GM23338 (cell line): ENCODE data around the gene KCNAB2. TPM values are rescaled to one million over a fixed set of nuclear protein-coding genes. Genes with fewer than 3 reads are reported as not detected.

Source experiments
- ATAC-seq: fragments of 200-7000 bp; cut with Tn5 transposase; 3 replicates; pipeline ENCODE4 v1.9.1; 2020
- DNase-seq: peaks from one replicate; pipeline ENCODE4 v3.0.0-alpha.2; 2015; ENCODE audit warnings: low spot score
- H2AFZ ChIP-seq: fragments of 200-600 bp; sonication (generic); 2 replicates; pipeline ENCODE4 v1.8.0; 2016; ENCODE audit warnings: antibody characterized with exemption, mild to moderate bottlenecking, moderate library complexity
- H3F3A ChIP-seq: fragments of 200-600 bp; sonication (generic); replicated peaks from 2 replicates; pipeline ENCODE4 v1.8.0; 2017; ENCODE audit warnings: antibody characterized with exemption, mixed run types, low read depth
- H3K27ac ChIP-seq: fragments of 200-600 bp; sonication (generic); 2 replicates; pipeline ENCODE4 v1.6.1; 2016; ENCODE audit warnings: low read depth
- H3K27me3 ChIP-seq: fragments of 200-600 bp; sonication (generic); 2 replicates; pipeline ENCODE4 v1.8.0; 2016; ENCODE audit warnings: mild to moderate bottlenecking, mixed run types, moderate library complexity; ENCODE audit not compliant: insufficient read depth
- H3K36me3 ChIP-seq: fragments of 200-600 bp; sonication (generic); 2 replicates; pipeline ENCODE4 v1.8.0; 2016; ENCODE audit warnings: mild to moderate bottlenecking; ENCODE audit not compliant: insufficient read depth
- H3K4me1 ChIP-seq: fragments of 200-600 bp; sonication (generic); 2 replicates; pipeline ENCODE4 v1.8.0; 2016; ENCODE audit warnings: mild to moderate bottlenecking, moderate library complexity; ENCODE audit not compliant: insufficient read depth
- H3K4me2 ChIP-seq: fragments of 200-600 bp; sonication (generic); 2 replicates; pipeline ENCODE4 v1.7.1; 2017; ENCODE audit warnings: mixed run types
- H3K4me3 ChIP-seq: fragments of 200-600 bp; sonication (generic); 2 replicates; pipeline ENCODE4 v1.6.1; 2016; ENCODE audit warnings: mixed run types
- H3K79me2 ChIP-seq: fragments of 200-600 bp; sonication (generic); replicated peaks from 2 replicates; pipeline ENCODE4 v1.8.0; 2017; ENCODE audit warnings: mild to moderate bottlenecking; ENCODE audit not compliant: insufficient read depth
- H3K9me2 ChIP-seq: fragments of 200-600 bp; sonication (generic); 2 replicates; pipeline ENCODE4 v1.8.0; 2017; ENCODE audit not compliant: insufficient read depth
- H4K20me1 ChIP-seq: fragments of 200-600 bp; sonication (generic); replicated peaks from 2 replicates; pipeline ENCODE4 v1.8.0; 2017; ENCODE audit warnings: mild to moderate bottlenecking; ENCODE audit not compliant: insufficient read depth
- H3K27ac Mint-ChIP-seq: 2 replicates; pipeline ENCODE4 v1.8.0; 2020; ENCODE audit warnings: inconsistent platforms, mild to moderate bottlenecking, moderate library complexity, mixed read lengths
- H3K27me3 Mint-ChIP-seq: 3 replicates; pipeline ENCODE4 v1.8.0; 2022; ENCODE audit warnings: low read depth, mild to moderate bottlenecking, moderate library complexity, mixed read lengths, inconsistent platforms; ENCODE audit not compliant: insufficient read depth, poor library complexity
- H3K36me3 Mint-ChIP-seq: 3 replicates; pipeline ENCODE4 v1.8.0; 2021; ENCODE audit warnings: low read depth, mild to moderate bottlenecking, inconsistent platforms, moderate library complexity, mixed read lengths
- H3K4me1 Mint-ChIP-seq: 3 replicates; pipeline ENCODE4 v1.8.0; 2020; ENCODE audit warnings: mild to moderate bottlenecking, inconsistent platforms, mixed read lengths
- H3K4me3 Mint-ChIP-seq: 3 replicates; pipeline ENCODE4 v1.8.0; 2021; ENCODE audit warnings: moderate library complexity, mild to moderate bottlenecking, inconsistent platforms, mixed read lengths
- H3K9me3 Mint-ChIP-seq: 3 replicates; pipeline ENCODE4 v1.8.0; 2020; ENCODE audit warnings: moderate library complexity, mild to moderate bottlenecking, inconsistent platforms, mixed read lengths
- CREB1 ChIP-seq: fragments of 250-450 bp; sonication (Bioruptor Pico); IDR thresholded peaks from 2 replicates; pipeline ENCODE4 v1.5.0; 2020; ENCODE audit warnings: low read depth, mild to moderate bottlenecking, moderate library complexity
- ETS1 ChIP-seq: IDR thresholded peaks from 2 replicates; pipeline ENCODE4 v1.6.1; 2016; ENCODE audit warnings: antibody characterized with exemption
- EZH2 ChIP-seq: fragments of 200-600 bp; sonication (generic); IDR thresholded peaks from one replicate; pipeline ENCODE4 v1.8.0; 2017; ENCODE audit warnings: antibody characterized with exemption, mild to moderate bottlenecking, low read depth; ENCODE audit not compliant: unreplicated experiment
- EZH2phosphoT487 ChIP-seq: fragments of 200-600 bp; sonication (generic); IDR thresholded peaks from one replicate; pipeline ENCODE4 v1.8.1; 2018; ENCODE audit warnings: antibody characterized with exemption; ENCODE audit not compliant: unreplicated experiment
- JUNB ChIP-seq: IDR thresholded peaks from one replicate; pipeline ENCODE4 v1.6.1; 2016; ENCODE audit warnings: antibody characterized with exemption; ENCODE audit not compliant: unreplicated experiment
- NANOG ChIP-seq: IDR thresholded peaks from 2 replicates; pipeline ENCODE4 v1.6.1; 2016; ENCODE audit warnings: antibody characterized with exemption, borderline replicate concordance
- POLR2AphosphoS5 ChIP-seq: IDR thresholded peaks from 2 replicates; pipeline ENCODE4 v1.6.1; 2016; ENCODE audit warnings: antibody characterized with exemption, low read depth
- STAT1 ChIP-seq: IDR thresholded peaks from one replicate; pipeline ENCODE4 v1.6.1; 2016; ENCODE audit warnings: antibody characterized with exemption; ENCODE audit not compliant: unreplicated experiment
- ZNF114 ChIP-seq: fragments of 250-450 bp; sonication (Bioruptor Pico); IDR thresholded peaks from 2 replicates; pipeline ENCODE4 v1.5.0; 2020; ENCODE audit warnings: mild to moderate bottlenecking, moderate library complexity
- ZNF331 ChIP-seq: fragments of 250-450 bp; sonication (Bioruptor Pico); IDR thresholded peaks from 2 replicates; pipeline ENCODE4 v1.5.0; 2020; ENCODE audit warnings: low read depth, mild to moderate bottlenecking, moderate library complexity
- polyA plus RNA-seq: library from polyadenylated mRNA; unstranded; fragments of >200 nt; fragmentation: Nextera tagmentation; extraction: Ambion mirVana; gene quantifications from 2 replicates; pipeline ENCODE4 v1.2.1, GENCODE V29; 2016
- total RNA-seq: library from RNA; depleted of rRNA; stranded (reverse); fragments of >200 nt; shearing (Covaris generic); gene quantifications from 2 replicates; pipeline ENCODE4 v1.2.3, GENCODE V29; 2014
- TF ChIP-seq, protein P1 (sequence below): fragments of 250-450 bp; sonication (Bioruptor Pico); IDR thresholded peaks from 2 replicates; pipeline ENCODE4 v1.5.0; 2020; ENCODE audit warnings: mild to moderate bottlenecking, moderate library complexity
- TF ChIP-seq, protein P2 (sequence below), 2 experiments: fragments of 200-600 bp in 1 of 2; sonication (generic) in 1 of 2; conservative IDR thresholded peaks; 2 replicates each; pipeline versions ENCODE4 v1.5.1 to v1.6.1; 2016 to 2017; ENCODE audit warnings: antibody characterized with exemption in 2 of 2, low read depth in 2 of 2, mild to moderate bottlenecking in 2 of 2, moderate library complexity in 1 of 2
- TF ChIP-seq, protein P3 (sequence below): IDR thresholded peaks from one replicate; pipeline ENCODE4 v1.6.1; 2018; ENCODE audit warnings: antibody characterized with exemption; ENCODE audit not compliant: unreplicated experiment

KCNAB2 gene
- total and polyA plus RNA-seq, 2 experiments from 2014 or later: 3.0 to 3.7 TPM

DNA sequence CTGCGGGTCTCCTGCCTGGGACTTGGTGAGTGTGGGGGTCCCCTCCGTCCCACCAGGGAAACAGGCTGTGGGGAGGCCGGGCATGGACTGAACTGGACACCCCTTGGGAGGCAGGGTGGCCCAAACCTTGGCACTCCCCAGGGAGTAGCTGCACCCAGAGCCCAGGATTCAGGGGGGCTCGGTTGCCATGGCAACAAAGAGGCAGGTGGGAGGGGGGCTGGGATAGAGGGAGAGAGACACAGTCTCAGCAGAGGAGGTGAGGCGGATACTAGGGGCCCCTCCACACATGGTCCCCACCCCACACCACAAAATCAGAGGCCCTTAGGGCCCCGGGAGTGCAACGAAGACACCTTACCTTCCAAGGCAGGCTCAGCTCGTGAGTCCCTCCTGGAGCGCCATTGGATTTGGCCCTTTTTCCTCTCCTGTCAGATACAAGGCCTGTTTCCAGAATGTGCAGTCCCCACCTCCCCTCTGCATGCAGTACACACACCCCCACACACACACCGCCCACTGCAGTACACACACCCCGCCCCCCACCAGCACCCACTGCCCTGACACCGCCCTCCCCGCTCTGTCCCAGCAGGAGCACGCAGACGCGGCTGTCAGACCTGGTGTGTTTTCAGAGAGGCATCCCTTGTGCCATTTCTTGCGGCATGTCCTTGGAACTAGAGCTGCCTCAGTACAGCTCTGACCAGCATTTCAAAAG, 27.2 kb downstream of the KCNAB2 start:
- Histone ChIP-seq H3K36me3 (no peaks in the 10 kb centered on the region), H3K27ac (no peak overlapping the region), H4K20me1 (no peaks in the 10 kb centered on the region), H3K79me2 (no peaks in the 10 kb centered on the region), H3K4me1 (no peaks in the 10 kb centered on the region), H2AFZ (no peak overlapping the region), H3K9me2 (no peaks in the 10 kb centered on the region), H3K27me3 (no peaks in the 10 kb centered on the region), H3K4me2 (no peak overlapping the region), H3K4me3 (no peak overlapping the region), H3F3A (no peaks in the 10 kb centered on the region)
- no peak overlapping the region for H3K4me3 Mint-ChIP-seq
- H3K27ac Mint-ChIP-seq: no peak overlapping the region
- H3K4me1 Mint-ChIP-seq: peaks cover 3% of the 10 kb centered on the region
- no peak for TF ChIP-seq ZNF331
- TF ChIP-seq CREB1 (CRISPR knock-in tag): no peak
- TF ChIP-seq, protein P1, sequence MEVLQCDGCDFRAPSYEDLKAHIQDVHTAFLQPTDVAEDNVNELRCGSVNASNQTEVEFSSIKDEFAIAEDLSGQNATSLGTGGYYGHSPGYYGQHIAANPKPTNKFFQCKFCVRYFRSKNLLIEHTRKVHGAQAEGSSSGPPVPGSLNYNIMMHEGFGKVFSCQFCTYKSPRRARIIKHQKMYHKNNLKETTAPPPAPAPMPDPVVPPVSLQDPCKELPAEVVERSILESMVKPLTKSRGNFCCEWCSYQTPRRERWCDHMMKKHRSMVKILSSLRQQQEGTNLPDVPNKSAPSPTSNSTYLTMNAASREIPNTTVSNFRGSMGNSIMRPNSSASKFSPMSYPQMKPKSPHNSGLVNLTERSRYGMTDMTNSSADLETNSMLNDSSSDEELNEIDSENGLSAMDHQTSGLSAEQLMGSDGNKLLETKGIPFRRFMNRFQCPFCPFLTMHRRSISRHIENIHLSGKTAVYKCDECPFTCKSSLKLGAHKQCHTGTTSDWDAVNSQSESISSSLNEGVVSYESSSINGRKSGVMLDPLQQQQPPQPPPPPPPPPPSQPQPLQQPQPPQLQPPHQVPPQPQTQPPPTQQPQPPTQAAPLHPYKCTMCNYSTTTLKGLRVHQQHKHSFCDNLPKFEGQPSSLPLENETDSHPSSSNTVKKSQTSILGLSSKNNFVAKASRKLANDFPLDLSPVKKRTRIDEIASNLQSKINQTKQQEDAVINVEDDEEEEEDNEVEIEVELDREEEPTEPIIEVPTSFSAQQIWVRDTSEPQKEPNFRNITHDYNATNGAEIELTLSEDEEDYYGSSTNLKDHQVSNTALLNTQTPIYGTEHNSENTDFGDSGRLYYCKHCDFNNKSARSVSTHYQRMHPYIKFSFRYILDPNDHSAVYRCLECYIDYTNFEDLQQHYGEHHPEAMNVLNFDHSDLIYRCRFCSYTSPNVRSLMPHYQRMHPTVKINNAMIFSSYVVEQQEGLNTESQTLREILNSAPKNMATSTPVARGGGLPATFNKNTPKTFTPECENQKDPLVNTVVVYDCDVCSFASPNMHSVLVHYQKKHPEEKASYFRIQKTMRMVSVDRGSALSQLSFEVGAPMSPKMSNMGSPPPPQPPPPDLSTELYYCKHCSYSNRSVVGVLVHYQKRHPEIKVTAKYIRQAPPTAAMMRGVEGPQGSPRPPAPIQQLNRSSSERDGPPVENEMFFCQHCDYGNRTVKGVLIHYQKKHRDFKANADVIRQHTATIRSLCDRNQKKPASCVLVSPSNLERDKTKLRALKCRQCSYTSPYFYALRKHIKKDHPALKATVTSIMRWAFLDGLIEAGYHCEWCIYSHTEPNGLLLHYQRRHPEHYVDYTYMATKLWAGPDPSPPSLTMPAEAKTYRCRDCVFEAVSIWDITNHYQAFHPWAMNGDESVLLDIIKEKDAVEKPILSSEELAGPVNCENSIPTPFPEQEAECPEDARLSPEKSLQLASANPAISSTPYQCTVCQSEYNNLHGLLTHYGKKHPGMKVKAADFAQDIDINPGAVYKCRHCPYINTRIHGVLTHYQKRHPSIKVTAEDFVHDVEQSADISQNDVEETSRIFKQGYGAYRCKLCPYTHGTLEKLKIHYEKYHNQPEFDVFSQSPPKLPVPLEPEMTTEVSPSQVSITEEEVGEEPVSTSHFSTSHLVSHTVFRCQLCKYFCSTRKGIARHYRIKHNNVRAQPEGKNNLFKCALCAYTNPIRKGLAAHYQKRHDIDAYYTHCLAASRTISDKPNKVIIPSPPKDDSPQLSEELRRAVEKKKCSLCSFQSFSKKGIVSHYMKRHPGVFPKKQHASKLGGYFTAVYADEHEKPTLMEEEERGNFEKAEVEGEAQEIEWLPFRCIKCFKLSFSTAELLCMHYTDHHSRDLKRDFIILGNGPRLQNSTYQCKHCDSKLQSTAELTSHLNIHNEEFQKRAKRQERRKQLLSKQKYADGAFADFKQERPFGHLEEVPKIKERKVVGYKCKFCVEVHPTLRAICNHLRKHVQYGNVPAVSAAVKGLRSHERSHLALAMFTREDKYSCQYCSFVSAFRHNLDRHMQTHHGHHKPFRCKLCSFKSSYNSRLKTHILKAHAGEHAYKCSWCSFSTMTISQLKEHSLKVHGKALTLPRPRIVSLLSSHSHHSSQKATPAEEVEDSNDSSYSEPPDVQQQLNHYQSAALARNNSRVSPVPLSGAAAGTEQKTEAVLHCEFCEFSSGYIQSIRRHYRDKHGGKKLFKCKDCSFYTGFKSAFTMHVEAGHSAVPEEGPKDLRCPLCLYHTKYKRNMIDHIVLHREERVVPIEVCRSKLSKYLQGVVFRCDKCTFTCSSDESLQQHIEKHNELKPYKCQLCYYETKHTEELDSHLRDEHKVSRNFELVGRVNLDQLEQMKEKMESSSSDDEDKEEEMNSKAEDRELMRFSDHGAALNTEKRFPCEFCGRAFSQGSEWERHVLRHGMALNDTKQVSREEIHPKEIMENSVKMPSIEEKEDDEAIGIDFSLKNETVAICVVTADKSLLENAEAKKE (CRISPR knock-in tag): no peak
- TF ChIP-seq, protein P2, sequence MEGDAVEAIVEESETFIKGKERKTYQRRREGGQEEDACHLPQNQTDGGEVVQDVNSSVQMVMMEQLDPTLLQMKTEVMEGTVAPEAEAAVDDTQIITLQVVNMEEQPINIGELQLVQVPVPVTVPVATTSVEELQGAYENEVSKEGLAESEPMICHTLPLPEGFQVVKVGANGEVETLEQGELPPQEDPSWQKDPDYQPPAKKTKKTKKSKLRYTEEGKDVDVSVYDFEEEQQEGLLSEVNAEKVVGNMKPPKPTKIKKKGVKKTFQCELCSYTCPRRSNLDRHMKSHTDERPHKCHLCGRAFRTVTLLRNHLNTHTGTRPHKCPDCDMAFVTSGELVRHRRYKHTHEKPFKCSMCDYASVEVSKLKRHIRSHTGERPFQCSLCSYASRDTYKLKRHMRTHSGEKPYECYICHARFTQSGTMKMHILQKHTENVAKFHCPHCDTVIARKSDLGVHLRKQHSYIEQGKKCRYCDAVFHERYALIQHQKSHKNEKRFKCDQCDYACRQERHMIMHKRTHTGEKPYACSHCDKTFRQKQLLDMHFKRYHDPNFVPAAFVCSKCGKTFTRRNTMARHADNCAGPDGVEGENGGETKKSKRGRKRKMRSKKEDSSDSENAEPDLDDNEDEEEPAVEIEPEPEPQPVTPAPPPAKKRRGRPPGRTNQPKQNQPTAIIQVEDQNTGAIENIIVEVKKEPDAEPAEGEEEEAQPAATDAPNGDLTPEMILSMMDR (conservative IDR thresholded peaks at IDR 0.05; ENCODE audit: low read depth in 2 of 2): no peak
- no peak for TF ChIP-seq POLR2AphosphoS5
- TF ChIP-seq ETS1: no peak
- TF ChIP-seq NANOG: no peak
- TF ChIP-seq, protein P3, sequence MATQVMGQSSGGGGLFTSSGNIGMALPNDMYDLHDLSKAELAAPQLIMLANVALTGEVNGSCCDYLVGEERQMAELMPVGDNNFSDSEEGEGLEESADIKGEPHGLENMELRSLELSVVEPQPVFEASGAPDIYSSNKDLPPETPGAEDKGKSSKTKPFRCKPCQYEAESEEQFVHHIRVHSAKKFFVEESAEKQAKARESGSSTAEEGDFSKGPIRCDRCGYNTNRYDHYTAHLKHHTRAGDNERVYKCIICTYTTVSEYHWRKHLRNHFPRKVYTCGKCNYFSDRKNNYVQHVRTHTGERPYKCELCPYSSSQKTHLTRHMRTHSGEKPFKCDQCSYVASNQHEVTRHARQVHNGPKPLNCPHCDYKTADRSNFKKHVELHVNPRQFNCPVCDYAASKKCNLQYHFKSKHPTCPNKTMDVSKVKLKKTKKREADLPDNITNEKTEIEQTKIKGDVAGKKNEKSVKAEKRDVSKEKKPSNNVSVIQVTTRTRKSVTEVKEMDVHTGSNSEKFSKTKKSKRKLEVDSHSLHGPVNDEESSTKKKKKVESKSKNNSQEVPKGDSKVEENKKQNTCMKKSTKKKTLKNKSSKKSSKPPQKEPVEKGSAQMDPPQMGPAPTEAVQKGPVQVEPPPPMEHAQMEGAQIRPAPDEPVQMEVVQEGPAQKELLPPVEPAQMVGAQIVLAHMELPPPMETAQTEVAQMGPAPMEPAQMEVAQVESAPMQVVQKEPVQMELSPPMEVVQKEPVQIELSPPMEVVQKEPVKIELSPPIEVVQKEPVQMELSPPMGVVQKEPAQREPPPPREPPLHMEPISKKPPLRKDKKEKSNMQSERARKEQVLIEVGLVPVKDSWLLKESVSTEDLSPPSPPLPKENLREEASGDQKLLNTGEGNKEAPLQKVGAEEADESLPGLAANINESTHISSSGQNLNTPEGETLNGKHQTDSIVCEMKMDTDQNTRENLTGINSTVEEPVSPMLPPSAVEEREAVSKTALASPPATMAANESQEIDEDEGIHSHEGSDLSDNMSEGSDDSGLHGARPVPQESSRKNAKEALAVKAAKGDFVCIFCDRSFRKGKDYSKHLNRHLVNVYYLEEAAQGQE: no peak
- TF ChIP-seq EZH2phosphoT487: no peak
- no peak for TF ChIP-seq ZNF114 (CRISPR knock-in tag)
- TF ChIP-seq EZH2: no peak
- TF ChIP-seq STAT1: no peak
- TF ChIP-seq JUNB: no peak
- no peaks in the 10 kb centered on the region for H3K9me3 Mint-ChIP-seq
- no peaks in the 10 kb centered on the region for H3K36me3 Mint-ChIP-seq
- peaks cover 5% of the 10 kb centered on the region for H3K27me3 Mint-ChIP-seq
- no peak for ATAC-seq
- DNase-seq: no peak
